Gastrocnemius medialis (tissue), 4 donors: ENCODE results near the gene MED28. TPM values are rescaled to one million over a fixed set of nuclear protein-coding genes. Genes with fewer than 3 reads are reported as not detected.

ENCODE experiments used
- ATAC-seq, 2 donors: fragments of 150-250 bp; one replicate each; pipeline ENCODE4 v1.9.1; 2016
- DNase-seq, 2 donors: peaks; one replicate each; pipeline ENCODE4 v3.0.0-alpha.2; 2019
- H3K27ac ChIP-seq, 4 donors: fragments of 200-600 bp; sonication (generic); 1 replicate in 1 of 4; 2 replicates in 3 of 4; pipeline ENCODE4 v1.5.1; 2016 to 2018; ENCODE audit warnings: mild to moderate bottlenecking in 2 of 4, moderate library complexity in 1 of 4
- H3K27me3 ChIP-seq, 3 donors: fragments of 200-600 bp; sonication (generic) in 2 of 3; 1 replicate in 1 of 3; 2 replicates in 2 of 3; pipeline versions ENCODE4 v1.5.1 to v1.6.0; 2016 to 2019; ENCODE audit warnings: mild to moderate bottlenecking in 1 of 3, moderate library complexity in 1 of 3
- H3K36me3 ChIP-seq, 2 donors: fragments of 200-600 bp; sonication (generic) in 1 of 2; one replicate each; pipeline ENCODE4 v1.5.1; 2017 to 2018
- H3K4me1 ChIP-seq, 2 donors: fragments of 200-600 bp; sonication (generic) in 1 of 2; one replicate each; pipeline ENCODE4 v1.5.1; 2016 to 2017; ENCODE audit warnings: mild to moderate bottlenecking in 2 of 2
- H3K4me3 ChIP-seq, 4 donors: fragments of 200-600 bp; sonication (generic) in 3 of 4; 1 replicate in 1 of 4; 2 replicates in 3 of 4; pipeline ENCODE4 v1.5.1; 2016 to 2019; ENCODE audit warnings: mild to moderate bottlenecking in 2 of 4
- H3K9me3 ChIP-seq, 3 donors: fragments of 200-600 bp; sonication (generic) in 2 of 3; 1 replicate in 1 of 3; 2 replicates in 2 of 3; pipeline ENCODE4 v1.5.1; 2016 to 2019
- CTCF ChIP-seq, 5 experiments: fragments of 450-650 bp in 3 of 5; fragments of 200-600 bp in 2 of 5; sonication (generic) in 2 of 5; IDR thresholded peaks in 4 of 5; conservative IDR thresholded peaks in 1 of 5; 1 replicate in 4 of 5; 2 replicates in 1 of 5; pipeline ENCODE4 v1.5.1; 2016 to 2019; ENCODE audit warnings: antibody characterized with exemption in 5 of 5, mild to moderate bottlenecking in 3 of 5, moderate library complexity in 3 of 5
- POLR2A ChIP-seq, 2 donors: fragments of 450-650 bp; IDR thresholded peaks; one replicate each; pipeline ENCODE4 v1.6.1; 2017; ENCODE audit warnings: antibody characterized with exemption in 2 of 2, mild to moderate bottlenecking in 2 of 2, moderate library complexity in 2 of 2
- in situ Hi-C, 4 donors: fragments of 200-750 bp; cut with MboI; loops; one replicate each; pipeline versions ENCODE4 v1.15.0 to v1.8.0; 2017; ENCODE audit warnings: low sequenced_read_pairs in 4 of 4
- intact Hi-C: fragments of 100-400 bp; cut with DNase I; formaldehyde crosslinking; loops from one replicate; pipeline ENCODE4 v1.15.1; 2023; ENCODE audit warnings: low total_unique reads
- total RNA-seq, 4 donors: library from RNA; depleted of rRNA; stranded (reverse); fragments of >200 nt; gene quantifications; one replicate each; pipeline versions ENCODE4 v1.1.0 to v1.2.3, GENCODE V29; 2016

MED28 gene
- total RNA-seq, 4 donors from 2014 or later: 4.5 to 20.0 (median 17.5) TPM

- in situ Hi-C loops: loop anchor here in 1 of 4 donors (10.0 kb wide), 1 partner anchor 68 kb away; no protein-coding TSS in a partner anchor
- ATAC-seq: no peak
- TF ChIP-seq POLR2A (IDR thresholded peaks at IDR 0.05): no peak
- no peak for TF ChIP-seq CTCF (IDR thresholded peaks at IDR 0.05 in 4 of 5, conservative IDR thresholded peaks at IDR 0.05 in 1 of 5)
These were observed 48.3 kb downstream of the MED28 start for GRCh38 chr4:17662694-17663093.

GRCh38 chr4:17664755-17665154 lies 50.3 kb downstream of the MED28 start:
- intact Hi-C loops: no loop called here
- Histone ChIP-seq H3K4me1 (peaks cover 0 to 2% of the 10 kb centered on the region in 2 donors), H3K4me3 (no peak overlapping the region), H3K9me3 (no peaks in the 10 kb centered on the region), H3K27me3 (no peaks in the 10 kb centered on the region), H3K27ac (no peak overlapping the region), H3K36me3 (no peaks in the 10 kb centered on the region)
- in situ Hi-C loops: loop anchor here in 1 of 4 donors (10.0 kb wide), 1 partner anchor 70 kb away; no protein-coding TSS in a partner anchor
- DNase-seq: no peak
- ATAC-seq: no peak
- TF ChIP-seq POLR2A (IDR thresholded peaks at IDR 0.05): no peak
- TF ChIP-seq CTCF (IDR thresholded peaks at IDR 0.05 in 4 of 5, conservative IDR thresholded peaks at IDR 0.05 in 1 of 5): no peak

More at GRCh38 chr4:17662694-17663093, 48.3 kb downstream of the MED28 start:
- DNase-seq: no peak
- H3K9me3 ChIP-seq: no peaks in the 10 kb centered on the region
- no peaks in the 10 kb centered on the region for H3K36me3 ChIP-seq
- no peaks in the 10 kb centered on the region for H3K4me1 ChIP-seq
- H3K27me3 ChIP-seq: no peaks in the 10 kb centered on the region
- no peak overlapping the region for H3K4me3 ChIP-seq
- intact Hi-C loops: no loop called here
- no peak overlapping the region for H3K27ac ChIP-seq

GRCh38 chr4:17665346-17665745 lies 50.9 kb downstream of the MED28 start:
- H3K27ac ChIP-seq: no peak overlapping the region
- intact Hi-C loops: no loop called here
- no peak overlapping the region for H3K4me3 ChIP-seq
- H3K9me3 ChIP-seq: no peaks in the 10 kb centered on the region
- no peaks in the 10 kb centered on the region for H3K36me3 ChIP-seq
- peaks cover 0 to 6% of the 10 kb centered on the region in 2 donors for H3K4me1 ChIP-seq
- in situ Hi-C loops: loop anchor here in 1 of 4 donors (10.0 kb wide), 1 partner anchor 71 kb away; no protein-coding TSS in a partner anchor
- H3K27me3 ChIP-seq: no peaks in the 10 kb centered on the region
- no peak for DNase-seq
- no peak for TF ChIP-seq CTCF (IDR thresholded peaks at IDR 0.05 in 4 of 5, conservative IDR thresholded peaks at IDR 0.05 in 1 of 5)
- ATAC-seq: no peak

- H3K9me3 ChIP-seq: no peaks in the 10 kb centered on the region
- in situ Hi-C loops (loop anchor here in 1 of 4 donors (10.0 kb wide), 1 partner anchor 71 kb away; no protein-coding TSS in a partner anchor), intact Hi-C loops (no loop called here)
- no peaks in the 10 kb centered on the region for H3K36me3 ChIP-seq
- TF ChIP-seq CTCF (IDR thresholded peaks at IDR 0.05 in 4 of 5, conservative IDR thresholded peaks at IDR 0.05 in 1 of 5) (no peak), POLR2A (IDR thresholded peaks at IDR 0.05) (no peak)
- no peak for ATAC-seq
- H3K27ac ChIP-seq: no peak overlapping the region
- H3K27me3 ChIP-seq: no peaks in the 10 kb centered on the region
- no peak for DNase-seq
- peaks cover 0 to 6% of the 10 kb centered on the region in 2 donors for H3K4me1 ChIP-seq
- H3K4me3 ChIP-seq: no peak overlapping the region
These were observed 51.4 kb downstream of the MED28 start for GRCh38 chr4:17665852-17666251.

- in situ Hi-C loops: loop anchor here in 1 of 4 donors (10.0 kb wide), 1 partner anchor 72 kb away; no protein-coding TSS in a partner anchor
These were observed 52.8 kb downstream of the MED28 start for GRCh38 chr4:17667253-17667652.

More at GRCh38 chr4:17667253-17667652, 52.8 kb downstream of the MED28 start:
- Histone ChIP-seq H3K9me3 (no peaks in the 10 kb centered on the region), H3K4me3 (no peak overlapping the region), H3K36me3 (no peaks in the 10 kb centered on the region), H3K27me3 (no peaks in the 10 kb centered on the region), H3K4me1 (peaks cover 0 to 6% of the 10 kb centered on the region in 2 donors), H3K27ac (no peak overlapping the region)
- intact Hi-C loops: no loop called here
- TF ChIP-seq POLR2A (IDR thresholded peaks at IDR 0.05) (no peak), CTCF (IDR thresholded peaks at IDR 0.05 in 4 of 5, conservative IDR thresholded peaks at IDR 0.05 in 1 of 5) (no peak)
- DNase-seq: no peak
- no peak for ATAC-seq
